HEK293 (cell line): ENCODE measurements around the gene TOMM40.

ENCODE experiments used
- CTCF ChIA-PET: fragments of 350-600 bp; formaldehyde crosslinking; extraction: SDS; loops from one replicate; lab custom pipeline; 2021; ENCODE audit warnings: antibody characterized with exemption; lab: Yijun Ruan, JAX
- POLR2A ChIA-PET: fragments of 300-600 bp; formaldehyde crosslinking; extraction: SDS; loops from one replicate; lab custom pipeline; 2020; ENCODE audit warnings: antibody characterized with exemption, inconsistent platforms; lab: Yijun Ruan, JAX
- H3K27ac ChIP-seq: fragments of 200-500 bp; sonication (Bioruptor generic); 2 replicates; pipeline ENCODE4 v1.5.1; 2014; ENCODE audit warnings: low read depth, low read length, control low read depth, inconsistent platforms; ENCODE audit errors: extremely low read depth
- H3K36me3 ChIP-seq, 2 experiments: fragments of 200-500 bp in 1 of 2; sonication (Bioruptor generic) in 1 of 2; 1 replicate in 1 of 2; 2 replicates in 1 of 2; pipeline ENCODE4 v1.5.1; 2014 to 2017; ENCODE audit warnings: inconsistent platforms in 2 of 2, low read length in 2 of 2; ENCODE audit not compliant: control insufficient read depth in 2 of 2, insufficient read depth in 1 of 2
- H3K4me1 ChIP-seq: fragments of 200-500 bp; sonication (Bioruptor generic); 2 replicates; pipeline ENCODE4 v1.5.1; 2014; ENCODE audit warnings: mild to moderate bottlenecking, low read length, inconsistent platforms; ENCODE audit not compliant: control insufficient read depth, insufficient read depth
- H3K4me3 ChIP-seq: 2 replicates; pipeline ENCODE4 v1.5.1; 2011; ENCODE audit warnings: low read depth, mild to moderate bottlenecking, control low read depth, low read length, moderate library complexity
- H3K9me3 ChIP-seq: fragments of 200-500 bp; sonication (Bioruptor generic); 2 replicates; pipeline ENCODE4 v1.5.1; 2014; ENCODE audit warnings: low read depth, low read length, inconsistent platforms; ENCODE audit not compliant: control insufficient read depth, insufficient read depth
- EGR2 ChIP-seq: fragments of 450-650 bp; formaldehyde crosslinking; IDR thresholded peaks from 2 replicates; pipeline ENCODE4 v1.5.1; 2016; ENCODE audit warnings: low read depth, missing biosample characterization, missing genetic modification characterization
- GLIS1 ChIP-seq: fragments of 450-650 bp; formaldehyde crosslinking; IDR thresholded peaks from 2 replicates; pipeline ENCODE4 v1.5.1; 2016; ENCODE audit warnings: missing biosample characterization, missing genetic modification characterization
- GLIS2 ChIP-seq: fragments of 450-650 bp; formaldehyde crosslinking; IDR thresholded peaks from 2 replicates; pipeline ENCODE4 v1.5.1; 2016; ENCODE audit warnings: missing biosample characterization, missing genetic modification characterization
- KLF1 ChIP-seq: fragments of 450-650 bp; formaldehyde crosslinking; IDR thresholded peaks from 2 replicates; pipeline ENCODE4 v1.5.1; 2016; ENCODE audit warnings: missing biosample characterization, missing genetic modification characterization
- SCRT2 ChIP-seq: fragments of 450-650 bp; formaldehyde crosslinking; IDR thresholded peaks from 2 replicates; pipeline ENCODE4 v1.5.1; 2016; ENCODE audit warnings: missing biosample characterization, missing genetic modification characterization
- SETDB1 ChIP-seq: IDR thresholded peaks from one replicate; pipeline ENCODE4 v1.6.1; 2017; ENCODE audit warnings: mild to moderate bottlenecking, low read length, moderate library complexity, mixed read lengths; ENCODE audit not compliant: insufficient read length
- ZFP3 ChIP-seq: fragments of 450-650 bp; formaldehyde crosslinking; IDR thresholded peaks from 2 replicates; pipeline ENCODE4 v1.5.1; 2016; ENCODE audit warnings: low read depth, missing biosample characterization, missing genetic modification characterization
- ZNF132 ChIP-seq: fragments of 450-650 bp; formaldehyde crosslinking; IDR thresholded peaks from 2 replicates; pipeline ENCODE4 v1.5.1; 2017; ENCODE audit warnings: missing biosample characterization, missing genetic modification characterization, borderline replicate concordance
- ZNF16 ChIP-seq: fragments of 450-650 bp; formaldehyde crosslinking; IDR thresholded peaks from 2 replicates; pipeline ENCODE4 v1.5.1; 2016; ENCODE audit warnings: low read depth, missing biosample characterization, missing genetic modification characterization
- ZNF19 ChIP-seq: fragments of 450-650 bp; formaldehyde crosslinking; IDR thresholded peaks from 2 replicates; pipeline ENCODE4; 2016; ENCODE audit warnings: missing biosample characterization, missing genetic modification characterization, low read depth
- ZNF354C ChIP-seq: fragments of 450-650 bp; formaldehyde crosslinking; IDR thresholded peaks from 2 replicates; pipeline ENCODE4 v1.5.1; 2016; ENCODE audit warnings: missing biosample characterization, missing genetic modification characterization, low read depth, borderline replicate concordance
- ZNF391 ChIP-seq: fragments of 450-650 bp; formaldehyde crosslinking; IDR thresholded peaks from 2 replicates; pipeline ENCODE4 v1.5.1; 2016; ENCODE audit warnings: low read depth, missing biosample characterization, missing genetic modification characterization, borderline replicate concordance
- ZNF530 ChIP-seq: fragments of 450-650 bp; formaldehyde crosslinking; IDR thresholded peaks from 2 replicates; pipeline ENCODE4 v1.5.1; 2016; ENCODE audit warnings: low read depth, missing biosample characterization, missing genetic modification characterization
- ZNF560 ChIP-seq: fragments of 450-650 bp; formaldehyde crosslinking; IDR thresholded peaks from 2 replicates; pipeline ENCODE4 v1.5.1; 2017; ENCODE audit warnings: missing biosample characterization, missing genetic modification characterization, borderline replicate concordance
- ZNF610 ChIP-seq: fragments of 450-650 bp; formaldehyde crosslinking; IDR thresholded peaks from 2 replicates; pipeline ENCODE4 v1.5.1; 2016; ENCODE audit warnings: missing biosample characterization, missing genetic modification characterization, borderline replicate concordance
- ZNF654 ChIP-seq: fragments of 450-650 bp; formaldehyde crosslinking; IDR thresholded peaks from 2 replicates; pipeline ENCODE4 v1.5.1; 2016; ENCODE audit warnings: low read depth, missing biosample characterization, missing genetic modification characterization
- ZNF664 ChIP-seq: fragments of 450-650 bp; formaldehyde crosslinking; IDR thresholded peaks from 2 replicates; pipeline ENCODE4 v1.5.1; 2016; ENCODE audit warnings: missing biosample characterization, missing genetic modification characterization
- ZNF670 ChIP-seq: fragments of 450-650 bp; formaldehyde crosslinking; IDR thresholded peaks from 2 replicates; pipeline ENCODE4 v1.5.1; 2016; ENCODE audit warnings: missing biosample characterization, missing genetic modification characterization, low read depth
- ZNF677 ChIP-seq: fragments of 450-650 bp; IDR thresholded peaks from 2 replicates; pipeline ENCODE4 v1.5.0; 2018; ENCODE audit warnings: missing biosample characterization, mild to moderate bottlenecking, missing genetic modification characterization, moderate library complexity
- ZNF76 ChIP-seq: fragments of 450-650 bp; formaldehyde crosslinking; IDR thresholded peaks from 2 replicates; pipeline ENCODE4; 2016; ENCODE audit warnings: low read depth, missing biosample characterization, missing genetic modification characterization, borderline replicate concordance
- TF ChIP-seq, protein P1 (sequence below): fragments of 450-650 bp; formaldehyde crosslinking; conservative IDR thresholded peaks from 2 replicates; pipeline ENCODE4 v1.5.1; 2016; ENCODE audit warnings: low read depth, missing biosample characterization, missing genetic modification characterization
- TF ChIP-seq, protein P2 (sequence below): fragments of 450-650 bp; formaldehyde crosslinking; conservative IDR thresholded peaks from 2 replicates; pipeline ENCODE4 v1.5.1; 2016; ENCODE audit warnings: low read depth, missing biosample characterization, missing genetic modification characterization

Gene TOMM40

DNA sequence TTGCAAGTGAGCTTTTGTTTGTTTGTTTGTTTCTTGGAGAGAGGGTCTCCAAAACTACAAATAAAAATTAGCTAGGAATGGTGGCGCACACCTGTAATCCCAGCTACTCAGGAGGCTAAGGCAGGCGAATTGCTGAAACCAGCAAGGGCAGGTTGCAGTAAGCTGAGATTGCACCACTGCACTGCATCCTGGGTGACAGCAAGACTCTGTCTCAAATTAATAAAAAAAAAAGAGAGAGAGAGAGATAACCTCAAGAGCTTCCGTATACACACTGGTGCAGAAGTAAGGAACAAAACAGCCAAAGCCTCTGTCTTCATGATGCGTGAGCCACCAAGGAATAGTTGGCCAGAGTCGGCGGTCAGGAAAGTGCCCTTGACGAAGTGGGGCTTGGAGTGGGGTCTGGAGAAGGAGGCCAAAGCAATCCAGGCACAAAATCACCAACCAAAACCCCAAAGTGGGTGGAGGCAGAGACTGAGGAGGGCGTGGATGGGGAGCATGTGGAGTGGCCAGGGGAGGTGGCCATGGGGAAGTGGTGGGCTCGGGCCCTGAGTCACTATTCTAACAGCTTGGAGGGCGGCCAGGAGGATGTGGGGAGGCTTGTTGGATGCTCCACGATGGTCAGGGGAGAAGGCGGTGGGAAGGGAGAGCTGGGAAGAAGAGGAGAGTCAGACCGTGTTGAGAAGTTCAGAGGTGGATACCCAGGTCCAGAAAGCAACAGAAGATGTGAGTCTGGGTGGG, 21.2 kb upstream of the TOMM40 start:
- Histone ChIP-seq H3K36me3 (peaks cover 53 to 81% of the 10 kb centered on the region in 2 experiments), H3K4me3 (no peak overlapping the region), H3K4me1 (no peaks in the 10 kb centered on the region), H3K27ac (no peak overlapping the region), H3K9me3 (no peaks in the 10 kb centered on the region)
- POLR2A ChIA-PET = interaction anchor here (0.6 kb wide), 1 partner anchor 222 kb away, joined by 4 read pairs; no protein-coding TSS in a partner anchor
- TF ChIP-seq ZNF76 (tag by site-specific recombination) (no peak), ZNF530 (tag by site-specific recombination) (no peak), KLF1 (tag by site-specific recombination) (peak; percentile 79), ZNF132 (tag by site-specific recombination) (no peak), ZNF560 (tag by site-specific recombination) (no peak), SCRT2 (tag by site-specific recombination) (no peak), ZFP3 (tag by site-specific recombination) (no peak), ZNF16 (tag by site-specific recombination) (no peak), ZNF391 (tag by site-specific recombination) (no peak), ZNF670 (tag by site-specific recombination) (no peak), GLIS2 (no peak), EGR2 (tag by site-specific recombination) (peak; percentile 35; the same call in 1 of the 2 replicates), GLIS1 (tag by site-specific recombination) (peak; percentile 38; the same call in 1 of the 2 replicates), ZNF654 (tag by site-specific recombination) (no peak), ZNF664 (tag by site-specific recombination) (no peak), ZNF19 (tag by site-specific recombination) (no peak), ZNF677 (tag by site-specific recombination) (no peak), ZNF610 (no peak), ZNF354C (tag by site-specific recombination) (no peak), SETDB1 (no peak)
- TF ChIP-seq, protein P1, sequence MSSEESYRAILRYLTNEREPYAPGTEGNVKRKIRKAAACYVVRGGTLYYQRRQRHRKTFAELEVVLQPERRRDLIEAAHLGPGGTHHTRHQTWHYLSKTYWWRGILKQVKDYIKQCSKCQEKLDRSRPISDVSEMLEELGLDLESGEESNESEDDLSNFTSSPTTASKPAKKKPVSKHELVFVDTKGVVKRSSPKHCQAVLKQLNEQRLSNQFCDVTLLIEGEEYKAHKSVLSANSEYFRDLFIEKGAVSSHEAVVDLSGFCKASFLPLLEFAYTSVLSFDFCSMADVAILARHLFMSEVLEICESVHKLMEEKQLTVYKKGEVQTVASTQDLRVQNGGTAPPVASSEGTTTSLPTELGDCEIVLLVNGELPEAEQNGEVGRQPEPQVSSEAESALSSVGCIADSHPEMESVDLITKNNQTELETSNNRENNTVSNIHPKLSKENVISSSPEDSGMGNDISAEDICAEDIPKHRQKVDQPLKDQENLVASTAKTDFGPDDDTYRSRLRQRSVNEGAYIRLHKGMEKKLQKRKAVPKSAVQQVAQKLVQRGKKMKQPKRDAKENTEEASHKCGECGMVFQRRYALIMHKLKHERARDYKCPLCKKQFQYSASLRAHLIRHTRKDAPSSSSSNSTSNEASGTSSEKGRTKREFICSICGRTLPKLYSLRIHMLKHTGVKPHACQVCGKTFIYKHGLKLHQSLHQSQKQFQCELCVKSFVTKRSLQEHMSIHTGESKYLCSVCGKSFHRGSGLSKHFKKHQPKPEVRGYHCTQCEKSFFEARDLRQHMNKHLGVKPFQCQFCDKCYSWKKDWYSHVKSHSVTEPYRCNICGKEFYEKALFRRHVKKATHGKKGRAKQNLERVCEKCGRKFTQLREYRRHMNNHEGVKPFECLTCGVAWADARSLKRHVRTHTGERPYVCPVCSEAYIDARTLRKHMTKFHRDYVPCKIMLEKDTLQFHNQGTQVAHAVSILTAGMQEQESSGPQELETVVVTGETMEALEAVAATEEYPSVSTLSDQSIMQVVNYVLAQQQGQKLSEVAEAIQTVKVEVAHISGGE = no peak
- TF ChIP-seq, protein P2, sequence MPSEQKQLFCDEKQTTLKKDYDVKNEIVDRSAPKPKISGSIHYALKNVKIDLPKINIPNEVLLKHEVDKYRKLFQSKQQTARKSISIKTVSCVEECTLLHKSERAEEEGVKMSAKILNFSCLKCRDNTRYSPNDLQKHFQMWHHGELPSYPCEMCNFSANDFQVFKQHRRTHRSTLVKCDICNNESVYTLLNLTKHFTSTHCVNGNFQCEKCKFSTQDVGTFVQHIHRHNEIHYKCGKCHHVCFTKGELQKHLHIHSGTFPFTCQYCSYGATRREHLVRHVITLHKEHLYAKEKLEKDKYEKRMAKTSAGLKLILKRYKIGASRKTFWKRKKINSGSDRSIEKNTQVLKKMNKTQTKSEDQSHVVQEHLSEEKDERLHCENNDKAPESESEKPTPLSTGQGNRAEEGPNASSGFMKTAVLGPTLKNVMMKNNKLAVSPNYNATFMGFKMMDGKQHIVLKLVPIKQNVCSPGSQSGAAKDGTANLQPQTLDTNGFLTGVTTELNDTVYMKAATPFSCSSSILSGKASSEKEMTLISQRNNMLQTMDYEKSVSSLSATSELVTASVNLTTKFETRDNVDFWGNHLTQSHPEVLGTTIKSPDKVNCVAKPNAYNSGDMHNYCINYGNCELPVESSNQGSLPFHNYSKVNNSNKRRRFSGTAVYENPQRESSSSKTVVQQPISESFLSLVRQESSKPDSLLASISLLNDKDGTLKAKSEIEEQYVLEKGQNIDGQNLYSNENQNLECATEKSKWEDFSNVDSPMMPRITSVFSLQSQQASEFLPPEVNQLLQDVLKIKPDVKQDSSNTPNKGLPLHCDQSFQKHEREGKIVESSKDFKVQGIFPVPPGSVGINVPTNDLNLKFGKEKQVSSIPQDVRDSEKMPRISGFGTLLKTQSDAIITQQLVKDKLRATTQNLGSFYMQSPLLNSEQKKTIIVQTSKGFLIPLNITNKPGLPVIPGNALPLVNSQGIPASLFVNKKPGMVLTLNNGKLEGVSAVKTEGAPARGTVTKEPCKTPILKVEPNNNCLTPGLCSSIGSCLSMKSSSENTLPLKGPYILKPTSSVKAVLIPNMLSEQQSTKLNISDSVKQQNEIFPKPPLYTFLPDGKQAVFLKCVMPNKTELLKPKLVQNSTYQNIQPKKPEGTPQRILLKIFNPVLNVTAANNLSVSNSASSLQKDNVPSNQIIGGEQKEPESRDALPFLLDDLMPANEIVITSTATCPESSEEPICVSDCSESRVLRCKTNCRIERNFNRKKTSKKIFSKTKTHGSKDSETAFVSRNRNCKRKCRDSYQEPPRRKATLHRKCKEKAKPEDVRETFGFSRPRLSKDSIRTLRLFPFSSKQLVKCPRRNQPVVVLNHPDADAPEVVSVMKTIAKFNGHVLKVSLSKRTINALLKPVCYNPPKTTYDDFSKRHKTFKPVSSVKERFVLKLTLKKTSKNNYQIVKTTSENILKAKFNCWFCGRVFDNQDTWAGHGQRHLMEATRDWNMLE (tag by site-specific recombination) = no peak
- CTCF ChIA-PET = interaction anchor here (0.6 to 0.8 kb wide), 2 partner anchors 108 to 184 kb away, joined by 3 to 4 read pairs; no protein-coding TSS in a partner anchor
